CD4-positive, alpha-beta T cell (primary cell): Measurements from ENCODE around the gene CTDSP1. TPM values are rescaled to one million over a fixed set of nuclear protein-coding genes. Genes with fewer than 3 reads are reported as not detected.

Experiments
- ATAC-seq: fragments of 200-7000 bp; cut with Tn5 transposase; one replicate; pipeline ENCODE4 v1.10.0; 2022; ENCODE audit warnings: mild to moderate bottlenecking; ENCODE audit not compliant: poor library complexity
- CTCF ChIA-PET: fragments of 350-600 bp; sonication (Branson Sonifier 250); formaldehyde crosslinking; loops from one replicate; lab custom pipeline; 2021; ENCODE audit warnings: antibody characterized with exemption, inconsistent platforms; lab: Charles Lee
- POLR2A ChIA-PET: fragments of 350-600 bp; sonication (Branson Sonifier 250); formaldehyde crosslinking; loops from one replicate; lab custom pipeline; 2021; ENCODE audit warnings: antibody characterized with exemption, inconsistent platforms; lab: Charles Lee
- DNase-seq, 14 experiments: peaks; one replicate each; pipeline ENCODE4 v3.0.0-alpha.2; 2013 to 2020; ENCODE audit warnings: mixed read lengths in 2 of 14
- H3K27ac ChIP-seq, 2 donors: one replicate each; pipeline versions ENCODE4 v1.5.1 to v1.7.0; 2013; ENCODE audit warnings: low read length in 2 of 2, low read depth in 1 of 2, mild to moderate bottlenecking in 1 of 2
- H3K27me3 ChIP-seq, 2 experiments: 1 replicate in 1 of 2; 2 replicates in 1 of 2; pipeline versions ENCODE4 v1.6.1 to v1.7.0; 2013; ENCODE audit warnings: low read length in 2 of 2, control low read depth in 1 of 2, mild to moderate bottlenecking in 1 of 2, moderate library complexity in 1 of 2; ENCODE audit not compliant: insufficient read depth in 2 of 2, control insufficient read depth in 1 of 2
- H3K36me3 ChIP-seq: one replicate; pipeline ENCODE4 v1.6.1; 2013; ENCODE audit warnings: low read length, control low read depth; ENCODE audit not compliant: insufficient read depth
- H3K4me1 ChIP-seq: one replicate; pipeline ENCODE4 v1.6.1; 2013; ENCODE audit warnings: low read length, control low read depth; ENCODE audit not compliant: insufficient read depth
- H3K4me3 ChIP-seq: one replicate; pipeline ENCODE4 v1.5.1; 2013; ENCODE audit warnings: mild to moderate bottlenecking, low read length, moderate library complexity
- H3K9me3 ChIP-seq, 2 experiments: 1 replicate in 1 of 2; 2 replicates in 1 of 2; pipeline versions ENCODE4 v1.6.1 to v1.7.0; 2013; ENCODE audit warnings: low read length in 2 of 2, mild to moderate bottlenecking in 2 of 2, control low read depth in 1 of 2, moderate library complexity in 1 of 2; ENCODE audit not compliant: control insufficient read depth in 1 of 2, insufficient read depth in 1 of 2
- H3K27ac Mint-ChIP-seq: one replicate; pipeline ENCODE4 v1.8.0; 2020; ENCODE audit warnings: mixed read lengths
- H3K27me3 Mint-ChIP-seq: one replicate; pipeline ENCODE4 v1.8.0; 2021; ENCODE audit warnings: mixed read lengths
- H3K36me3 Mint-ChIP-seq: one replicate; pipeline ENCODE4 v1.8.0; 2021; ENCODE audit warnings: low read depth, mixed read lengths
- H3K4me1 Mint-ChIP-seq: one replicate; pipeline ENCODE4 v1.8.0; 2021; ENCODE audit warnings: low read depth, mixed read lengths
- H3K4me3 Mint-ChIP-seq: one replicate; pipeline ENCODE4 v1.8.0; 2020; ENCODE audit warnings: mild to moderate bottlenecking, mixed read lengths
- H3K9me3 Mint-ChIP-seq: one replicate; pipeline ENCODE4 v1.8.0; 2020; ENCODE audit warnings: mixed read lengths
- CTCF ChIP-seq: fragments of 200-600 bp; IDR thresholded peaks from one replicate; pipeline ENCODE4 v1.8.0; 2022; ENCODE audit warnings: antibody characterized with exemption, mild to moderate bottlenecking
- intact Hi-C, 2 experiments: fragments of 100-400 bp; cut with DNase I in 1 of 2; cut with micrococcal nuclease in 1 of 2; formaldehyde crosslinking; loops; one replicate each; pipeline versions ENCODE4 v1.15.1 to v1.9.0; 2023 to 2025; cut with DNase I, micrococcal nuclease
- total RNA-seq, 174 experiments: library from RNA in 2 of 174; stranded (reverse) in 2 of 174; gene quantifications; one replicate each; pipeline ENCODE4 v1.2.3 and lab custom pipeline; 2021 to 2026

The CTDSP1 gene
- total RNA-seq, 2 experiments from 2014 or later = 70.5 to 76.8 TPM

- Histone ChIP-seq H3K9me3 (no peaks in the 10 kb centered on the region), H3K27me3 (no peaks in the 10 kb centered on the region), H3K36me3 (no peaks in the 10 kb centered on the region), H3K27ac (no peak within 1 kb of the TSS), H3K4me3 (peak within 1 kb of the TSS; percentile 13), H3K4me1 (peaks cover 2% of the 10 kb centered on the region)
- no peaks in the 10 kb centered on the region for H3K9me3 Mint-ChIP-seq
- DNase-seq = peak in 3 of 14 experiments; percentile 25 to 65 (median 57)
- H3K27ac Mint-ChIP-seq = no peak within 1 kb of the TSS
- H3K36me3 Mint-ChIP-seq = no peaks in the 10 kb centered on the region
- no peaks in the 10 kb centered on the region for H3K27me3 Mint-ChIP-seq
- ChIA-PET POLR2A (no interaction called here), CTCF (no interaction called here)
- H3K4me1 Mint-ChIP-seq = peaks cover under 1% of the 10 kb centered on the region
- H3K4me3 Mint-ChIP-seq = no peak within 1 kb of the TSS
- intact Hi-C loops = no loop called here
- TF ChIP-seq CTCF = no peak
- no peak for ATAC-seq
These were observed 17.7 kb upstream of the CTDSP1 start, which contains the start of gene SLC11A1 for GRCh38 chr2:218381916-218382366. SLC11A1 (plus strand) TSS chr2:218382273; CDS start chr2:218382369, 96 bp downstream.

- ATAC-seq (no peak), DNase-seq (no peak)
- H3K27me3 Mint-ChIP-seq = no peaks in the 10 kb centered on the region
- H3K4me3 Mint-ChIP-seq = no peak overlapping the region
- ChIA-PET POLR2A (interaction anchor here (1.0 to 1.9 kb wide), 3 partner anchors 8 to 16 kb away, joined by 4 to 7 read pairs (median 4); no protein-coding TSS in a partner anchor), CTCF (interaction anchor here (1.5 kb wide), 1 partner anchor 13 kb away, joined by 3 read pairs; no protein-coding TSS in a partner anchor)
- no peak for TF ChIP-seq CTCF
- H3K27ac ChIP-seq = no peak overlapping the region
- H3K27ac Mint-ChIP-seq = no peak overlapping the region
- H3K9me3 Mint-ChIP-seq = no peaks in the 10 kb centered on the region
- H3K4me3 ChIP-seq = peak overlapping the region; percentile 13
- H3K4me1 ChIP-seq = peaks cover 10% of the 10 kb centered on the region
- no peaks in the 10 kb centered on the region for H3K27me3 ChIP-seq
- H3K36me3 Mint-ChIP-seq = no peaks in the 10 kb centered on the region
- H3K36me3 ChIP-seq = no peaks in the 10 kb centered on the region
- no peaks in the 10 kb centered on the region for H3K9me3 ChIP-seq
- intact Hi-C loops = no loop called here
- peaks cover 6% of the 10 kb centered on the region for H3K4me1 Mint-ChIP-seq
These were observed 16.9 kb upstream of the CTDSP1 start for GRCh38 chr2:218382785-218383184.

- intact Hi-C loops = no loop called here
- CTCF ChIA-PET = interaction anchor here (0.6 to 1.5 kb wide), 2 partner anchors 8 to 14 kb away, joined by 3 read pairs; no protein-coding TSS in a partner anchor
- H3K36me3 Mint-ChIP-seq = no peaks in the 10 kb centered on the region
These were observed 15.7 kb upstream of the CTDSP1 start for GRCh38 chr2:218383892-218384519.

More at GRCh38 chr2:218383892-218384519, 15.7 kb upstream of the CTDSP1 start:
- Histone ChIP-seq H3K27ac (no peak overlapping the region), H3K4me3 (peak overlapping the region; percentile 19), H3K4me1 (peaks cover 13% of the 10 kb centered on the region), H3K27me3 (no peaks in the 10 kb centered on the region), H3K9me3 (no peaks in the 10 kb centered on the region), H3K36me3 (no peaks in the 10 kb centered on the region)
- POLR2A ChIA-PET = interaction anchor here (1.0 to 1.9 kb wide), 3 partner anchors 10 to 17 kb away, joined by 4 to 7 read pairs (median 4); no protein-coding TSS in a partner anchor
- Mint-ChIP-seq H3K27ac (no peak overlapping the region), H3K4me3 (no peak overlapping the region), H3K4me1 (peaks cover 6% of the 10 kb centered on the region), H3K9me3 (no peaks in the 10 kb centered on the region), H3K27me3 (no peaks in the 10 kb centered on the region)
- no peak for TF ChIP-seq CTCF
- DNase-seq = no peak
- ATAC-seq = no peak
